ENCODE results near the gene SHANK2.

DNA sequence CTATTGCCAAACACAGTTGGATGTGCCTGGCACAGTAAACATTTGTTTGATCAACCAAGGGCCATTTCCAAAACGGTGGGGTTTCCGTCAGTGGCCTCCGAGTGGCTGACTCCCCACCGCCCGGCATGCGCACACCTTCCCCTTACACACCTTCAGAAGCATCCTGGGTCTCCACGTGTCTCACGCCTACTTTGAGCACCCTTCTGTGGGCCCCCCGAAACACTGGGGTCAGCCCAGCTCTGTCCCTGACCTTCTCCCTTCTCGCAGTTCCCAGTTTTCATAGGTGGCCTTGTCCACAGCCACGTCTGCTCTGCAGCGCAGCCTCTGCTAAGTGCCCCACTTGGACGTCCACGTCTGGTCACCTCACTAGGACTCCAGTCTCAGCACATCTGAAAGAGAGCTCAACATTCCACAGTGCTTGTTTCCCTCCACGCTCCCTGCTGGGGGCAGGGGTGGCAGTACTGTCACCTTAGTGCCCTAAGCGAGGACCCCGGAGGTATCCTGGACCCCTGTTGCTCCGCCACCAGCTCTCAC, 13.2 kb upstream of the SHANK2 start:
- TF ChIP-seq, protein P1, sequence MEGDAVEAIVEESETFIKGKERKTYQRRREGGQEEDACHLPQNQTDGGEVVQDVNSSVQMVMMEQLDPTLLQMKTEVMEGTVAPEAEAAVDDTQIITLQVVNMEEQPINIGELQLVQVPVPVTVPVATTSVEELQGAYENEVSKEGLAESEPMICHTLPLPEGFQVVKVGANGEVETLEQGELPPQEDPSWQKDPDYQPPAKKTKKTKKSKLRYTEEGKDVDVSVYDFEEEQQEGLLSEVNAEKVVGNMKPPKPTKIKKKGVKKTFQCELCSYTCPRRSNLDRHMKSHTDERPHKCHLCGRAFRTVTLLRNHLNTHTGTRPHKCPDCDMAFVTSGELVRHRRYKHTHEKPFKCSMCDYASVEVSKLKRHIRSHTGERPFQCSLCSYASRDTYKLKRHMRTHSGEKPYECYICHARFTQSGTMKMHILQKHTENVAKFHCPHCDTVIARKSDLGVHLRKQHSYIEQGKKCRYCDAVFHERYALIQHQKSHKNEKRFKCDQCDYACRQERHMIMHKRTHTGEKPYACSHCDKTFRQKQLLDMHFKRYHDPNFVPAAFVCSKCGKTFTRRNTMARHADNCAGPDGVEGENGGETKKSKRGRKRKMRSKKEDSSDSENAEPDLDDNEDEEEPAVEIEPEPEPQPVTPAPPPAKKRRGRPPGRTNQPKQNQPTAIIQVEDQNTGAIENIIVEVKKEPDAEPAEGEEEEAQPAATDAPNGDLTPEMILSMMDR (IDR thresholded peaks at IDR 0.05; ENCODE audit: low read length) = no peak
- no peak for TF ChIP-seq EZH2 (IDR thresholded peaks at IDR 0.05; ENCODE audit: borderline replicate concordance, low read length)

Measured in OCI-LY1 (cell line).